Fibroblast of peridontal ligament (primary cell): Measurements from ENCODE around the gene PIGU.
A peak's percentile ranks its signal among the peaks of the same experiment; 100 is the strongest.
"Not testable (repeated sequence)": the region's sequence is repeated elsewhere in the genome, so short reads cannot be mapped to it uniquely, and the experiment has no call there.

ENCODE experiments used
- DNase-seq: peaks from one replicate; pipeline ENCODE4 v3.0.0-alpha.2; 2010; ENCODE audit errors: extremely low read depth

PIGU gene

GRCh38 chr20:34532756-34533155 is 144.1 kb downstream of the PIGU start:
- no peak for DNase-seq

DNA sequence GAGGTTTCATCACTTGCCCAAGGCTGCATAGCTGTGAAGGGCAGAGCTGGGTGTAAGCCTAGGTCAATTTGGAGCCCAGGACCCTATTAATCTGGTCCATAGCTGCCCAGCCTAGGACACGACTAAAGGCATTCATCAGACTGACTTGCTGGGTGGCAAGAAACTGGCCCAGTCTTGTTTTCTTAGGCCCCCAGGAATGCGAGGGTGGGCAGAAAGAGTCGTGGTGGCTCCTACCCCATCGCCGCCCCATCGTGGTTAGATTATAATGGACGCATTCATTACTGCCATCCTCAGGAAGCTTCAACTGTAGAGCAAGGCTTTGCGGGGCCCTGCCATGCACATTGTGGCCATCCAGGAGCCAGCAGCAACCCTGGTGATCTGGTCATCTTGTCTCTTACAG is 144.6 kb downstream of the PIGU start:
- DNase-seq, result no peak

- no peak for DNase-seq
These were observed 145.2 kb downstream of the PIGU start for GRCh38 chr20:34531608-34532265.

GRCh38 chr20:34530342-34530741 is 146.6 kb downstream of the PIGU start:
- DNase-seq, result no peak

GRCh38 chr20:34529742-34530141 is 147.2 kb downstream of the PIGU start:
- no peak for DNase-seq

DNA sequence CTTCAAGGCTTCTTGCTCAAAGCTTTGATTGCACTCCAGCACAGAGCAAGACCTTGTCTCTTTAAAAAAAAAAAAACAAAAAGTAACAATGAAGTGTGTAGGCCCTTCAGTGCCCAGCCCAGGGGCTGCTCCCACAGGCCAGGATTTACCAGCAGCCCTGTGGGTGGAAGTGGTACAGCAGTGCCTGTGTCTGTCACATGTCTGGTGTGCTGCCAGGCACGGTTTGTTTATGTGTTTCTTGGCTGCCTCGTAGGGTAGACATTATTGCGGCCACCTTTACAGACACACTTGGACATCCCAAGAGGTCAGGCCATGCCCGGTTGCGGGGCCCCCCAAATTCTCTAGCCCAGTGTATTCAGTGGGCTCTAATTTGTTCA is 148.0 kb downstream of the PIGU start:
- DNase-seq, result no peak

- DNase-seq, result no peak
These were observed 149.9 kb downstream of the PIGU start for GRCh38 chr20:34527016-34527415.

DNA sequence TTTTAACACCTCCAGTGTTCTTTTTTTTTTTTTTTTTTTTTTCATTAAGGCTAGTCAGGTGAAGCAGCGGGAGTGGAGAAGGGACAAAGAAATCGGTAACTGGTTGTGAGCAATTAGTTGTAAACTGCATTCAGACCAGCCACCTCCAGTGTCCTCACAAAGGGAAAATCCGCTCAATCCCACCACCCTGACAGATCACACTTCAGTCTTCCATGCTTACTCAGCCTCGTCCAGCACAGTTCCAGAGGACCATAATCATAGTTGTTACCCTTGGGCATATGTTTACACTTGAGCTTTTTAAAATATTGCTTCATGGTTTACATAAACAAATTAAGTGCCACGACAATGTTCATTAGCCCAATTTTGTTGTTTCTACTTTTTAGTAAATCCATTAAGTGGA is 150.4 kb downstream of the PIGU start:
- no peak for DNase-seq

- peak; percentile 96 for DNase-seq
These were observed 151.0 kb downstream of the PIGU start for GRCh38 chr20:34525709-34526416.

DNA sequence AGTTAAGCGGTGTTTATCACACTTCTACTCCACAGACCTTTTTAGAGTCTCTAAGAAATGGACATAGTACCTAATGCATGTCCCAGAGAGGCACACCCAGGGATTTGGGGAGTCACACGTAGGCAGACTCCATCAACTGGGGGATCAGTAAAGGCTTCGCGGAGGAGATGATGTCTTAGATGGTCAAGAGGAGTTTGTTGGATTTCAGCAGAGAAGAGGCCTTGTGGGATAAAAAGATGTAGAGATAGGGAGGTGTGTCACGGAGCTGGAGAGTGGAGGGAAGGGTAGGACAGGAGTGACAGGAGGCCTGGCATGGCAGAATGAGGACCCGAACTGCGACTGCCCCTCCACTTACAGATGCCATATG is 151.6 kb downstream of the PIGU start:
- DNase-seq, result no peak

DNA sequence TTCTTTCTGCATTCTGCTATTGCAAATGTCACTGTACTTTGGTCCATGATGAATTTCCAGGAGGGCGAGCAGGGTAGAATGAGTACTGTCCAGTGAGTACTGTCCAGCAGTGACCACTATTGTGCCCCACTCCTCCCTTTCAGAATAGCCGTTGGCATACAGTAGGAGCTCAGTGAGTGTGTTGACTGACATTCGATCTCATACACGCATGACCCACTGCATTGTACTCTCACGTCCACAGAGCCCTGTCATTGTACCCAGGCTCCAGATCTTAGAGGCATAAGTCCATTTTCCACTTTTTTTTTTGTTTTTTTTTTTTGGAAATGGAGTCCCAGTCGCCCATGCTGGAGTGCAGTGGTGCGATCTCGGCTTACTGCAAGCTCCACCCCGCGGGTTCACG is 152.5 kb downstream of the PIGU start:
- DNase-seq, result no peak

GRCh38 chr20:34522969-34523871 is 153.7 kb downstream of the PIGU start:
- DNase-seq, result peak; percentile 90

- not testable (repeated sequence) for DNase-seq
These were observed 157.1 kb downstream of the PIGU start for GRCh38 chr20:34519841-34520240.

DNA sequence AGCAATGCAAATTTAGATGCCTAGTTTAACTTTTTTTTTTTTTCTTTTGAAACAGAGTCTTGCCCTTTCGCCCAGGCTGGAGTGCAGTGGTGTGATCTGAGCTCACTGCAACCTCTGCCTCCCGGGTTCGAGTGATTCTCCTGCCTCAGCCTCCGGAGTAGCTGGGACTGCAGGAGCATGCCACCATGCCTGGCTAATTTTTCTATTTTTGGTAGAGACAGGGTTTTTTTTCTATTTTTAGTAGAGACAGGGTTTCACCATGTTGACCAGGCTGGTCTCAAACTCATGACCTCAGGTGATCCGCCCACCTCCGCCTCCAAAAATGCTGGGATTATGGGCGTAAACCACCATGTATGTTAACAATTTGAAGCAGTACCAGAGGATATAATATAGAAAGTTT is 158.0 kb downstream of the PIGU start:
- DNase-seq, result not testable (repeated sequence)

DNA sequence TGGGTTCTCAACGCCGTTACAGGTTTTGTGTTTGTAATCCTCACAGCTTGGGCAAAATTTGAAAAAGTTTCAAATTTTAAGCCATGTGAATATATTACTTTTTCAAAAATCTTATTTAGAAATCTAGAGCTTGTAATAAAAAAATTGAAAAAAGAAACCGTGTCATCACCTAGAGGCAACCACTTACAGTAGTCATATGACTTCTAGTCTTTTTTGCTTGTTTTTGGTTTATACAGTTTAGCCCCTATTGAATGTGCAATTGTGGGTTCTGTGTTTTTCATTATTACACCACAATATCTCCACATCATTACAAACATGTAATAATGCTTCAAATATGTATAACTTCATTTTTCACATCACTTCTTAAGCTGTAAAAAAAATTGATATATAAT is 159.8 kb downstream of the PIGU start:
- peak; percentile 34 for DNase-seq

DNA sequence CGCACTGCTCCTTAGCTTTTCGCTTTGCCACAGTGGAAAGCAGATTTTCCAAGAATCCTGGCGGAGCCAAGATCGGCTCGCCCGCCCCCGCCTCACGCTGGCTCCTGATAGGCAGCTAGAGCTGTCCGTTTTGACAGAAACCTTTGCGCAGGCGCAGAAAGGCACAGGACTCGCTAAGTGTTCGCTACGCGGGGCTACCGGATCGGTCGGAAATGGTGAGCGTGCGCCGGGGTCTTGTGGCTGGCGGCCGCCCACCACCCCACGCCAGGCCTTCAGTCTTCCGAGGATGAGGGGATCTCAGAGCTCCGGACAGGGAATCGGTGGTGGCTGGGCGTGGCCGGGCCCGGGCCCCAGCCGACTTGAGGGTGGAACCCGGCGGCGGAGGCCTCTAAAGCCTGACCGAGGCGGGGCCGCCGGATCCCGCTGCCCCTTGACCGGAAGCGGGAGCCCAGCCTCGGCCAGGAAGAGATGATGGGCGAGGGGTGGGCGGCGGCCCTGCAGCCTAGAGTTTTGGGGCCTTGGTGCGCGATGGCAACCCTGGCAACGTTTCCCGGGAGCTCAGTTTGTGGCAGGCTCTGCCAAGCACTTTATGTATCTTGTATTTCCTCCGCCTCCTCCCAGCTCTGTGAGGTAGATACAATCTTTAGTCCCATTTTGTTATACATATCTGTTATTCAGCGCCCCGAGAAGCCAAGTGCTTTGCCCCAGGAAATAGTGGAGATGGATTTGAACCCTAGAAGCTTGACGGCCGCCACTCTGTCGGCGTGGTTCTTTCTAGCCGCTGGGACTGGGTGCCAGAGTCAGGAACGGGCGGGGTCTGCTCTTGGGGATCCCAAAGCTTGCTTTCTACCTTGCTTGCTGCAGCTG is 160.4 kb downstream of the PIGU start, which contains the start of gene DYNLRB1:
DYNLRB1 (plus strand) TSS at position 176 of the 867 bp plus-strand sequence; CDS start at position 213, 37 bp downstream.
- DNase-seq, result peak; percentile 98

- no peak for DNase-seq
These were observed 161.2 kb downstream of the PIGU start for GRCh38 chr20:34515484-34516246.

GRCh38 chr20:34514897-34515483 is 161.9 kb downstream of the PIGU start:
- DNase-seq, result peak; percentile 34

- DNase-seq, result not testable (repeated sequence)
These were observed 162.9 kb downstream of the PIGU start for GRCh38 chr20:34514034-34514433.

DNA sequence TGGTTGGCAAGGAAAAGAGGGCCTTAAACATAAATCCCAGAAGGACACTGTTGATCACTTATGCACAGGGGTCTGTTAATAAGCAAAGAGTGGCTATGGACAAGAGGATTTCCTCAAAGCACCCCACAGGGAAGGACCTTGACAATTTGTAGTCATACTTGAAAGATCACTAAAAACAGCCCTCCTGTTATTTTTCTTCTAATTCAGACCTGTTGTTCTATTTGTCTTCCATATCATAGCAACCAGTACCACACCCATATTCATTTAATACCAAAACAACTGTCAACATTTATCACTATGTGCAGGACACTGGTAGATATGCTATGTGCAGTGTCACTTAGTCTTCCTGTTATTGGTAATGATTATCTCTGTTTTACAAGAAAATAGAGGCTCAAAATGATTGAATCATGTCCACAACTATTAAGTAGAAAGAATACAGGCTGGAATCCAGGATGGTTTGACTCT is 163.9 kb downstream of the PIGU start:
- DNase-seq, result no peak
